GM12878 (cell line): ENCODE data around the gene LILRB3. TPM values are rescaled to one million over a fixed set of nuclear protein-coding genes. Genes with fewer than 3 reads are reported as not detected.

Source experiments
- ATAC-seq: fragments of 200-7000 bp; cut with Tn5 transposase; 3 replicates; pipeline ENCODE4 v1.9.1; 2020; ENCODE audit warnings: mild to moderate bottlenecking, moderate library complexity
- BruUV-seq: library from RNA; stranded (reverse); fragments of 400-500 nt; replicated peaks from 2 replicates; lab custom pipeline; 2021; lab: Mats Ljungman, UMichigan
- CTCF ChIA-PET: fragments of 300-600 bp; sonication (Branson Sonifier 250); formaldehyde crosslinking; extraction: SDS; loops from one replicate; lab custom pipeline; 2021; ENCODE audit warnings: inconsistent platforms; lab: Yijun Ruan, JAX
- POLR2A ChIA-PET: fragments of 350-600 bp; formaldehyde crosslinking; extraction: SDS; loops from one replicate; lab custom pipeline; 2021; ENCODE audit warnings: inconsistent platforms; lab: Charles Lee
- RAD21 ChIA-PET: fragments of 300-600 bp; sonication (Branson Sonifier 250); formaldehyde crosslinking; loops from one replicate; lab custom pipeline; 2023; ENCODE audit warnings: antibody characterized with exemption; ENCODE audit not compliant: unreplicated experiment; lab: Charles Lee
- SMC1A ChIA-PET: fragments of 300-600 bp; sonication (Branson Sonifier 250); formaldehyde crosslinking; loops from one replicate; lab custom pipeline; 2023; ENCODE audit not compliant: unreplicated experiment, uncharacterized antibody; lab: Charles Lee
- DNase-seq: peaks from one replicate; pipeline ENCODE4 v3.0.0-alpha.2; 2011; ENCODE audit warnings: low read depth, low spot score
- FAIRE-seq: peaks from 3 replicates; lab custom pipeline; 2011; peaks lifted over from hg19 to GRCh38; lab: Jason Lieb, UNC
- H2AFZ ChIP-seq: 2 replicates; pipeline ENCODE4 v1.6.0; 2011; ENCODE audit warnings: low read depth, low read length, control low read depth; ENCODE audit not compliant: control insufficient read depth
- H3K27ac ChIP-seq: 2 replicates; pipeline ENCODE4 v1.5.1; 2011; ENCODE audit warnings: control low read depth; ENCODE audit not compliant: control insufficient read depth, insufficient read depth
- H3K27me3 ChIP-seq, 2 experiments: replicated peaks in 1 of 2; 2 replicates each; pipeline versions ENCODE4 v1.6.0 to v1.6.1; 2011; ENCODE audit warnings: low read length in 1 of 2; ENCODE audit not compliant: control insufficient read depth in 2 of 2, insufficient read depth in 2 of 2
- H3K36me3 ChIP-seq, 2 experiments: 2 replicates each; pipeline ENCODE4 v1.5.1; 2011; ENCODE audit warnings: low read length in 1 of 2; ENCODE audit not compliant: control insufficient read depth in 2 of 2, insufficient read depth in 2 of 2
- H3K4me1 ChIP-seq: 2 replicates; pipeline ENCODE4 v1.6.1; 2011; ENCODE audit warnings: mild to moderate bottlenecking, low read length, moderate library complexity, mixed read lengths; ENCODE audit not compliant: control insufficient read depth, insufficient read depth
- H3K4me2 ChIP-seq: 2 replicates; pipeline ENCODE4 v1.6.0; 2011; ENCODE audit warnings: control low read depth; ENCODE audit not compliant: control insufficient read depth, insufficient read depth
- H3K4me3 ChIP-seq: fragments of 200-600 bp; sonication (generic); 2 replicates; pipeline ENCODE4 v1.5.1; 2016
- H3K79me2 ChIP-seq: 2 replicates; pipeline ENCODE4 v1.6.0; 2011; ENCODE audit warnings: low read length; ENCODE audit not compliant: control insufficient read depth, insufficient read depth
- H3K9ac ChIP-seq: 2 replicates; pipeline ENCODE4 v1.8.0; 2011; ENCODE audit warnings: low read length, control low read depth, mixed read lengths; ENCODE audit not compliant: control insufficient read depth, insufficient read depth
- H3K9me3 ChIP-seq: replicated peaks from 3 replicates; pipeline ENCODE4 v1.5.1; 2011; ENCODE audit warnings: mild to moderate bottlenecking, low read length; ENCODE audit not compliant: control insufficient read depth, insufficient read depth
- H4K20me1 ChIP-seq: 2 replicates; pipeline ENCODE4 v1.6.0; 2011; ENCODE audit not compliant: control insufficient read depth, insufficient read depth
- BHLHE40 ChIP-seq, 2 experiments: fragments of 450-650 bp in 1 of 2; IDR thresholded peaks; 2 replicates each; pipeline ENCODE4 v1.6.1; 2011 to 2017; ENCODE audit warnings: low read depth in 2 of 2, borderline replicate concordance in 1 of 2, improper control_type of control experiment in 1 of 2, low read length in 1 of 2, mild to moderate bottlenecking in 1 of 2
- BMI1 ChIP-seq: fragments of 450-650 bp; IDR thresholded peaks from 2 replicates; pipeline ENCODE4 v1.6.1; 2016; ENCODE audit warnings: mild to moderate bottlenecking, moderate library complexity, borderline replicate concordance
- BRCA1 ChIP-seq: IDR thresholded peaks from 2 replicates; pipeline ENCODE4 v1.6.1; 2011; ENCODE audit warnings: low read depth, low read length, improper control_type of control experiment
- CREM ChIP-seq: IDR thresholded peaks from 2 replicates; pipeline ENCODE4 v1.6.1; 2014; ENCODE audit warnings: antibody characterized with exemption, low read depth
- ETV6 ChIP-seq, 2 experiments: fragments of 450-650 bp in 1 of 2; IDR thresholded peaks in 1 of 2; conservative IDR thresholded peaks in 1 of 2; 2 replicates each; pipeline ENCODE4 v1.6.1; 2014; ENCODE audit warnings: antibody characterized with exemption in 1 of 2, borderline replicate concordance in 1 of 2, low read depth in 1 of 2, mild to moderate bottlenecking in 1 of 2, moderate library complexity in 1 of 2
- EZH2 ChIP-seq: IDR thresholded peaks from 2 replicates; pipeline ENCODE4 v1.6.1; 2012; ENCODE audit warnings: low read depth, mild to moderate bottlenecking, control low read depth, inconsistent platforms, low read length, borderline replicate concordance; ENCODE audit not compliant: control insufficient read depth
- FOS ChIP-seq: IDR thresholded peaks from 3 replicates; pipeline ENCODE4 v1.6.1; 2011; ENCODE audit warnings: borderline replicate concordance; ENCODE audit not compliant: insufficient read length; ENCODE audit errors: extremely low read depth
- FOXM1 ChIP-seq: IDR thresholded peaks from 2 replicates; pipeline ENCODE4 v1.6.1; 2012; ENCODE audit warnings: low read depth, mild to moderate bottlenecking, inconsistent platforms, low read length, moderate library complexity
- GATAD2B ChIP-seq: fragments of 450-650 bp; conservative IDR thresholded peaks from 2 replicates; pipeline ENCODE4 v1.6.1; 2017; ENCODE audit warnings: low read depth, mild to moderate bottlenecking, moderate library complexity
- HCFC1 ChIP-seq: fragments of 150-350 bp; IDR thresholded peaks from 2 replicates; pipeline ENCODE4 v1.6.1; 2014; ENCODE audit warnings: low read length
- MTA2 ChIP-seq: fragments of 450-650 bp; IDR thresholded peaks from 2 replicates; pipeline ENCODE4 v1.6.1; 2016; ENCODE audit warnings: low read depth, mild to moderate bottlenecking, moderate library complexity
- NBN ChIP-seq: fragments of 450-650 bp; IDR thresholded peaks from 2 replicates; pipeline ENCODE4 v1.6.1; 2016
- POU2F2 ChIP-seq: IDR thresholded peaks from 3 replicates; pipeline ENCODE4 v1.6.1; 2011; ENCODE audit warnings: low read depth, mild to moderate bottlenecking, low read length, borderline replicate concordance
- SMAD1 ChIP-seq: fragments of 450-650 bp; IDR thresholded peaks from 2 replicates; pipeline ENCODE4 v1.6.1; 2018; ENCODE audit warnings: mild to moderate bottlenecking, low read depth; ENCODE audit not compliant: partially characterized antibody
- STAT3 ChIP-seq: IDR thresholded peaks from 2 replicates; pipeline ENCODE4 v1.6.1; 2011; ENCODE audit warnings: low read depth, low read length, improper control_type of control experiment
- TBL1XR1 ChIP-seq: IDR thresholded peaks from 2 replicates; pipeline ENCODE4 v1.6.1; 2012; ENCODE audit warnings: low read depth, low read length, improper control_type of control experiment
- ZBED1 ChIP-seq: IDR thresholded peaks from 2 replicates; pipeline ENCODE4 v1.6.1; 2016; ENCODE audit warnings: borderline replicate concordance
- ZBTB40 ChIP-seq: fragments of 450-650 bp; IDR thresholded peaks from 2 replicates; pipeline ENCODE4 v1.6.1; 2016; ENCODE audit warnings: mild to moderate bottlenecking, moderate library complexity, borderline replicate concordance
- ZNF207 ChIP-seq: fragments of 450-650 bp; IDR thresholded peaks from 2 replicates; pipeline ENCODE4 v1.6.1; 2014; ENCODE audit warnings: antibody characterized with exemption, mild to moderate bottlenecking, borderline replicate concordance
- WGBS: methylation state at CpG from one replicate; pipeline ENCODE4 v1.1.6; 2016; ENCODE audit warnings: low lambda C conversion rate; ENCODE audit not compliant: insufficient replicate concordance, insufficient coverage; ENCODE audit errors: missing lambda C conversion rate; 5-methylcytosine and 5-hydroxymethylcytosine counted together
- in situ Hi-C: fragments of 300-500 bp; cut with MboI; formaldehyde crosslinking; loops from 9 replicates; pipeline ENCODE4 v1.14.3; 2018; ENCODE audit warnings: mixed read lengths
- intact Hi-C: fragments of 100-400 bp; cut with micrococcal nuclease; formaldehyde crosslinking; loops from one replicate; pipeline ENCODE4 v1.14.2; 2022; ENCODE audit not compliant: unreplicated experiment
- polyA plus RNA-seq, 11 experiments: library from polyadenylated mRNA; depleted of rRNA in 4 of 11; unstranded in 6 of 11; stranded (reverse) in 5 of 11; fragments of >200 nt; fragmentation: Nextera tagmentation in 4 of 11; fragmentation: Illumina TruSeq in 1 of 11; extraction: Ambion mirVana in 4 of 11; extraction: Trizol in 1 of 11; gene quantifications; 1 replicate in 1 of 11; 2 replicates in 10 of 11; pipeline versions ENCODE4 v1.2.1 to v1.2.3, GENCODE V29; 2011 to 2016; ENCODE audit warnings: inconsistent platforms in 2 of 11, missing spikeins in 2 of 11, low read depth in 1 of 11
- total RNA-seq, 4 experiments: library from RNA; depleted of rRNA in 3 of 4; stranded (reverse); fragments of >200 nt in 3 of 4; fragmentation: Illumina TruSeq in 1 of 4; extraction: Trizol in 1 of 4; gene quantifications; 2 replicates each; pipeline versions ENCODE4 v1.2.1 to v1.2.3, GENCODE V29; 2013 to 2021

The LILRB3 gene
- total and polyA plus RNA-seq, 10 of the 15 experiments (the other 5 are each of a cell fraction or from before 2014, with no cell fraction given) = 0.04 to 1.1 (median 0.18) TPM; not detected in 1

GRCh38 chr19:54207983-54208783 lies 14.6 kb downstream of the LILRB3 start:
- RAD21 ChIA-PET = interaction anchor here (1.5 kb wide), 1 partner anchor 20 kb away, joined by 4 read pairs; no protein-coding TSS in a partner anchor
- Histone ChIP-seq H3K27me3 (no peaks in the 10 kb centered on the region), H3K9me3 (no peaks in the 10 kb centered on the region), H4K20me1 (peaks cover 13% of the 10 kb centered on the region), H3K9ac (no peak overlapping the region), H3K4me3 (peak overlapping the region; percentile 24; the same call in 1 of the 2 replicates), H3K4me2 (peak overlapping the region; percentile 91), H3K36me3 (peaks cover 19 to 26% of the 10 kb centered on the region in 2 experiments), H3K27ac (peak overlapping the region; percentile 35), H2AFZ (no peak overlapping the region), H3K4me1 (peaks cover 60% of the 10 kb centered on the region), H3K79me2 (peaks cover 34% of the 10 kb centered on the region)
- DNase-seq (peak; percentile 84), FAIRE-seq (peak; percentile 98), ATAC-seq (peak; percentile 62)
- intact Hi-C loops (no loop called here), in situ Hi-C loops (no loop called here)
- POLR2A ChIA-PET = interaction anchor here (0.5 to 2.2 kb wide), 4 partner anchors 9 to 1306 kb away, joined by 3 to 12 read pairs (median 3); partner anchors contain the start of genes MBOAT7 and TSEN34
- CTCF ChIA-PET = interaction anchor here (1.0 kb wide), 1 partner anchor 26 kb away, joined by 3 read pairs; no protein-coding TSS in a partner anchor
- WGBS = 13% methylated on average over 18 of the region's 18 CpGs
- BruUV-seq = no TSS peak
- SMC1A ChIA-PET = interaction anchor here (1.0 to 1.4 kb wide), 3 partner anchors 14 to 18 kb away, joined by 4 read pairs; partner anchors contain the start of gene MBOAT7
- TF ChIP-seq FOS (no peak), TBL1XR1 (peak; percentile 42), CREM (peak; percentile 60; the same call in 1 of the 2 replicates), FOXM1 (peak; percentile 78), POU2F2 (peak; percentile 68; the same call in 2 of the 3 replicates), ETV6 (conservative IDR thresholded peaks at IDR 0.05 in 1 of 2, IDR thresholded peaks at IDR 0.05 in 1 of 2; ENCODE audit: borderline replicate concordance in 1 of 2, low read depth in 1 of 2) (peak in 1 of 2 experiments; percentile 64; a peak in 2 of 4 replicates), HCFC1 (no peak), ZBED1 (peak; percentile 78; the same call in 1 of the 2 replicates), ZNF207 (0 out of 2 replicates have a peak, but pooled peaks have one; percentile 31), BMI1 (0 out of 2 replicates have a peak, but pooled peaks have one; percentile 22), EZH2 (no peak), ZBTB40 (no peak), STAT3 (0 out of 2 replicates have a peak, but pooled peaks have one; percentile 63), BHLHE40 (IDR thresholded peaks at IDR 0.05; ENCODE audit: borderline replicate concordance in 1 of 2, low read depth in 2 of 2, low read length in 1 of 2) (peak; percentile 78 to 81), NBN (peak; percentile 80; the same call in 1 of the 2 replicates), SMAD1 (no peak), BRCA1 (no peak), GATAD2B (peak; percentile 56; the same call in 1 of the 2 replicates), MTA2 (peak; percentile 73; the same call in 1 of the 2 replicates)
